ENCODE data around the gene CEACAM6.
"Not testable (repeated sequence)": the region's sequence is repeated elsewhere in the genome, so short reads cannot be mapped to it uniquely, and the experiment has no call there.

Gene CEACAM6

GRCh38 chr19:41755328-41755913 lies at the start of gene CEACAM6:
TSS of gene CEACAM6 (plus strand) at chr19:41755530. CDS start at chr19:41755639, 109 bp downstream.
- DNase-seq (ENCODE audit: low read depth) = no peak
- H3K4me3 ChIP-seq (ENCODE audit: low read depth, low read length) = no peak within 1 kb of the TSS
- no peak for TF ChIP-seq CTCF (IDR thresholded peaks at IDR 0.05; ENCODE audit: low read depth, low read length, missing control alignments)

- no peak overlapping the region for H3K4me3 ChIP-seq (ENCODE audit: low read depth, low read length)
- TF ChIP-seq CTCF (IDR thresholded peaks at IDR 0.05; ENCODE audit: low read depth, low read length, missing control alignments) = peak; percentile 91
- no peak for DNase-seq (ENCODE audit: low read depth)
These were observed 48.4 kb upstream of the CEACAM6 start for GRCh38 chr19:41706741-41707501.

GRCh38 chr19:41707502-41707812 lies 47.9 kb upstream of the CEACAM6 start:
- no peak overlapping the region for H3K4me3 ChIP-seq (ENCODE audit: low read depth, low read length)
- no peak for DNase-seq (ENCODE audit: low read depth)
- TF ChIP-seq CTCF (IDR thresholded peaks at IDR 0.05; ENCODE audit: low read depth, low read length, missing control alignments) = no peak

- H3K4me3 ChIP-seq (ENCODE audit: low read depth, low read length) = no peak overlapping the region
- TF ChIP-seq CTCF (IDR thresholded peaks at IDR 0.05; ENCODE audit: low read depth, low read length, missing control alignments) = no peak
- no peak for DNase-seq (ENCODE audit: low read depth)
These were observed 47.4 kb upstream of the CEACAM6 start for GRCh38 chr19:41707871-41708371.

GRCh38 chr19:41708481-41708880 lies 46.8 kb upstream of the CEACAM6 start, which contains the start of gene CEACAM5:
TSS of gene CEACAM5 (plus strand) at chr19:41708626. CDS start at chr19:41708732, 106 bp downstream.
- no peak within 1 kb of the TSS for H3K4me3 ChIP-seq (ENCODE audit: low read depth, low read length)
- TF ChIP-seq CTCF (IDR thresholded peaks at IDR 0.05; ENCODE audit: low read depth, low read length, missing control alignments) = no peak
- DNase-seq (ENCODE audit: low read depth) = no peak

- DNase-seq (ENCODE audit: low read depth); H3K4me3 ChIP-seq (ENCODE audit: low read depth, low read length): not testable (repeated sequence)
These were observed 45.8 kb upstream of the CEACAM6 start for GRCh38 chr19:41709516-41709915.

GRCh38 chr19:41709951-41710645 lies 45.2 kb upstream of the CEACAM6 start:
- no peak for DNase-seq (ENCODE audit: low read depth)
- no peak overlapping the region for H3K4me3 ChIP-seq (ENCODE audit: low read depth, low read length)
- TF ChIP-seq CTCF (IDR thresholded peaks at IDR 0.05; ENCODE audit: low read depth, low read length, missing control alignments) = no peak
